GM21423 (cell line): Measurements from ENCODE around the gene NCAM1.

ENCODE experiments used
- ATAC-seq: cut with Tn5 transposase; IDR thresholded peaks from one replicate; pipeline ENCODE4 v1.9.1; 2021; ENCODE audit warnings: mild to moderate bottlenecking, moderate library complexity; ENCODE audit not compliant: unreplicated experiment

The NCAM1 gene

GRCh38 chr11:113124578-113124977 lies 163.4 kb downstream of the NCAM1 start:
- no peak for ATAC-seq

DNA sequence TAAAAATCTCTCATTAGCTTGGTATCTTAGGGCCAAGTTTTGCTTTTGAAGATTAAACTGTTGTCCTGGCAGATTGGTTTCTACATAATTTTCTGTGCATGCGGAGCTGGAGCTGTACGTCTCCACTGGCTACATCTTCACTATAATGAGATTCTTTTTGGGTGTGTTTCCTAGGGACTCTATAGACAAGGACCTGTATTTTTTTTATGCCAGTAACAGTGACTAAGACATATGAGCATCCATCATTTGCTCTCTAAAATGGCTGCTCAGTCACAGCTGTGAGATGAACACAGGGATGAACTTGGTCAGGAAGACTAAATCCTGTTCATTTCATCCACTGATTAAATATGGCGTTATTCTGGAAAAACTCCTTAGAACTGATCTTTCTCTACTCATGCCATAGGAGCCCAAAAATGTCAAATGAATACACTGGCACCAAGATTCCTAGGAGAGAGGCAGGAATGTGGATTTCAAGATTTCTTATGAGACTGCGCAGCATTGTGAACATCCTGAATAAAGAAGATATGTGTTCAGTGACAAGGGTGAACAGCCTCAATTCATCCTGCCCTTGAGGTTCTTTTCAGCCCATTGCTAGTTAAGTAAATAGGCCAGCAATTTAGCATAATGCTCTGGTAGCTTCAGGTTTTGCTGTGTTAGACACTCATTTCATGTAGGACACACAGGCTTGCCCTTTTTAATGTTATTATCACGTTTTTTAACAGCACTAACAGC lies 168.2 kb downstream of the NCAM1 start:
- no peak for ATAC-seq

DNA sequence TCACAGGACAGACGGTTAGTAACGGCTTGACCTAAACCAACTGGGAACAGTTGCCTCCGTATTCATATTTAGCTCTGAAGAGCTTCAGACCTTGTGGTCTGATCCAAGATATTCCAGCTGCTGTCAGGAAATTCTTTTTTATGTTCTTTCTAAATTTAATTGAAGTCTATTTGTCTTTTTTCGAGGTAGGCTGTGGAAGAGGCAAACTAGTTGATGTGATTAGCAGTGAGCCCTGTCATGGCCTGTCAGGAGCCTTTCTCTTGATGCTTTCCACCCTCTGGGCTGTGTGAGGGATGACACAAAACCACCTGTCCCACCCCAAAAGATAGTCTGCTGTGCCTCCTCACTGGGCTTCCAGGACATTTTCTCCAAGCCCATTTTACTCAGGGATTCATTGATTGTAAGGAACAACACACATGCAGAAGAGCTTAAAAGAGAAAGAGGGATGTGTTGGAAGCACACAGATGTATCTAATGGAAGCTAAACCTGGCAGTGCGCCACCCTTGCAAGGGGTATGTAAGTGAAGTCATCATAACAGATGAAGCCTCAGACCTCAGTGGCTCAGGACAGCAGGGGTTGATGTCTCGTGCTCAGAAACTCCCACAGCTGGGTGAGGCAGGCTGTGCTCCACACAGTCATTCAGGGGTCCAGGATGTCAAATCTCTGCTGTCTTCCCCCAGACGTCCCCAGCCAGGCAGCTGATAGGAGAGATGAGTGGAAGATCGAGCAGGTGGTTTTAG lies 170.0 kb downstream of the NCAM1 start:
- ATAC-seq, result no peak

- no peak for ATAC-seq
Observed at GRCh38 chr11:113133071-113133470, 171.9 kb downstream of the NCAM1 start.

GRCh38 chr11:113134626-113135025 lies 173.4 kb downstream of the NCAM1 start:
- ATAC-seq, result no peak

DNA sequence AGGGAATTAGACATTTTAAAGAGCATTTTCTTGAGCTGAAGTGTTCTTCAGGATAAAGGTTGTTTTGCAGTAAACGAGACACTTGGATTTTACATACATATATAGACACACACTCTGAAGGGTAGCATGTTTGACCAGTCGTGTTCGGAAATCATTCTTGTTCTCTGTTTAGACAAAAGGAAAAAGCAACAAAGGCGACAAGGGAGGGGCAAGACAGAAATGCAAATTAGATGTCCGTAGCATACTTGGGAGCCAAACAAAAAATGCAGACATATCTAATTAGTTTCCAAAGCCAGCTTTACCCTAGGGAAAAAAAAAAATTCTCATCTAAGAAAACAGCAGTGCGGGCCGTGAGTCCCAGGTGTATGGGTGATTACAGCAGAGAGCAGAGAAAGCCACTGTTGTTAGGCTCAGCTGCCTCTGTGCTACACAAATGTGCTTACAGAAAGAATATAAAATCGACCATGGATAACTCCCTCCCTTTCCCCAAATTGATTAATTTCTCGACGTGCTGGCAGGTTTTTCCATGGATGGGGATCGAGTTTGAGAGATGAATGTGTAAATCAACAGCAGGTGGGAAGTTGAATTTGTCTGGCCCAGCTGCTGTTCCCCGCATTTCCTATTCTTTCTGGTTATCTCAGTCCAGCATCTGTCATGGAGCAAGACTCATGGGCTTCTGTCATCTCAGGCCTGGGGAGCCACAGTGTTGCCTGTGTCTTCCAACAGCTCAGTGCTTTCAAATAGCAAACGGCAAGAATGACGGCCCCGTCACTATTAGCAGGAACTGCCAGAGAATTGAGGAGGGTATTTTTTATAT lies 176.7 kb downstream of the NCAM1 start:
- no peak for ATAC-seq

DNA sequence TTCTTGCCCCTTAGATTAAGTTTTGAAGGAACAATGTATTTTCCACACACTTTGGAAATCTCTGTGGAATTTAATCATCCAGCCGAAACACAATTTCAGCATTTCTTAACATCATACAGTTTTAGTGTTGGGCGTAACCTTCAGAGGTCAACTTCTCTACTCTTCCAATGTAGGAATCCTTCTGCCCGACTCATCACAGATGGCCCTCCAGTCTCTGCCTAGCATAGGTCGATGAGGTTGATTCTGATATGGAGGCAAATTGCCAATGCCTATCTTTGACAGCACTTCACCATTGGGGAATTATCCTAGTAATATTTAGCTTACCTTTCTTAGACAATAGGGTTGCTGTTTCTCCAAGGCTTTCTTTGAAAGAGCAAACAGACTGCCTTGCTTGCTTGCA lies 177.5 kb downstream of the NCAM1 start:
- no peak for ATAC-seq

DNA sequence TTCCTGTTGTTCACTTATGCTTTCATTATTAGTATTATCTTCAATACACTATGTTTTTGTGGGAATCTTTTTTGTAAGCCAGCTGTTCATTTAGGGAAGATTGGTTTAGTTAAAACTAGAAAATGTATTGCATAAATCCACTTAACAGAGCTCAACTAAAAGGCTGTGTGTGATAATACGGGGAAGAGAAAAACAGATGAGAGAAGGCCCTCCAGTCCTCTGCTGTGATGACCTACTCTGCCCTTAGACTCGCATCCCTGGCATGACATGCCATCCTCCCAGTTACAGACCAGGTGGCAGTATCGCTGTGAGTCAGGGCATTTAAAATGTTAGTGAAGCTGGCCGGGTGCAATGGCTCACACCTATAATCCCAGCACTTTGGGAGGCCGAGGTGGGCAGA lies 179.8 kb downstream of the NCAM1 start:
- no peak for ATAC-seq

GRCh38 chr11:113142508-113142907 lies 181.3 kb downstream of the NCAM1 start:
- ATAC-seq, result no peak

DNA sequence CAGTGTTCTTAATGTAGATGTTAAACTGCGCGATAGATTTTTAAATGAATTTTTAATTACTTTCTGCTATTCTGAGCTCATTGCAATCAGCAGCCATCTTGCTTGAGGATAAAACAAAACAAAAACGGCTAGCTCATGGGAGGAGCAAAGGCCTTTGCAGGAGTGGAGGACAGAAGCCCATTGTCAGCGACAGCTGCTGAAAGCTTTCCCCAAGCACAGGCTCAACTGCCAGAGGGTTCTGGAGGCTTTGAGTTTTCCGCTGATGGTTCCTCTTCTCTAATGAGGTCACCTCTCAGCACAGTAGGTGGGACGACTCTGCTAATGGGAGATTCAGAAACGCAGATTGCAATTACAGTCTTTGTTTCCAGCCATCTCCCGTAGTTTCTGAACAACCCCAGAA lies 186.0 kb downstream of the NCAM1 start:
- ATAC-seq, result no peak

- ATAC-seq, result no peak
Observed at GRCh38 chr11:113148076-113148475, 186.9 kb downstream of the NCAM1 start.

DNA sequence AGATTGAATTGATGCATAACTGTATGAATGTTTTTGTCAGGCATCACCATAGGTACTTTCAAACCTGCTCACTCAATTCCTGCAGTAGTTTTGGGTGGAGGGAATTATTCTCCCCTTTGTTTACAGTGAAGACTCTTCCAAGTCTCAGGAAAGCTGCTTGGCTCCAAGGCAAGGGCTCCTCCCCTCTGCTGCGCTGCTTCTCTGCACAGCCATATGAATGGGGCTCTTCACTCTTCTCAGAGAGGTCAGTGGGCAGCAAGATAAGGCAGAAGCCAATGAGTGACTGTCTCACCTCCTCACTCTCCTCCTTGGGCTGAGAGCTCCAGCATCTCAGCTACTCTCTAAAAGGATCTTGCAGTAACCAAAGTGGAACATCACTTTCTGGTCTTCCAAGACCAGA lies 187.4 kb downstream of the NCAM1 start:
- ATAC-seq, result no peak

GRCh38 chr11:113151521-113151920 lies 190.3 kb downstream of the NCAM1 start:
- ATAC-seq, result no peak

GRCh38 chr11:113152500-113152899 lies 191.3 kb downstream of the NCAM1 start:
- ATAC-seq, result no peak

GRCh38 chr11:113153847-113154246 lies 192.6 kb downstream of the NCAM1 start:
- no peak for ATAC-seq

- ATAC-seq, result no peak
Observed at GRCh38 chr11:113159988-113160807, 199.0 kb downstream of the NCAM1 start.

GRCh38 chr11:113160808-113161124 lies 199.5 kb downstream of the NCAM1 start:
- no peak for ATAC-seq

DNA sequence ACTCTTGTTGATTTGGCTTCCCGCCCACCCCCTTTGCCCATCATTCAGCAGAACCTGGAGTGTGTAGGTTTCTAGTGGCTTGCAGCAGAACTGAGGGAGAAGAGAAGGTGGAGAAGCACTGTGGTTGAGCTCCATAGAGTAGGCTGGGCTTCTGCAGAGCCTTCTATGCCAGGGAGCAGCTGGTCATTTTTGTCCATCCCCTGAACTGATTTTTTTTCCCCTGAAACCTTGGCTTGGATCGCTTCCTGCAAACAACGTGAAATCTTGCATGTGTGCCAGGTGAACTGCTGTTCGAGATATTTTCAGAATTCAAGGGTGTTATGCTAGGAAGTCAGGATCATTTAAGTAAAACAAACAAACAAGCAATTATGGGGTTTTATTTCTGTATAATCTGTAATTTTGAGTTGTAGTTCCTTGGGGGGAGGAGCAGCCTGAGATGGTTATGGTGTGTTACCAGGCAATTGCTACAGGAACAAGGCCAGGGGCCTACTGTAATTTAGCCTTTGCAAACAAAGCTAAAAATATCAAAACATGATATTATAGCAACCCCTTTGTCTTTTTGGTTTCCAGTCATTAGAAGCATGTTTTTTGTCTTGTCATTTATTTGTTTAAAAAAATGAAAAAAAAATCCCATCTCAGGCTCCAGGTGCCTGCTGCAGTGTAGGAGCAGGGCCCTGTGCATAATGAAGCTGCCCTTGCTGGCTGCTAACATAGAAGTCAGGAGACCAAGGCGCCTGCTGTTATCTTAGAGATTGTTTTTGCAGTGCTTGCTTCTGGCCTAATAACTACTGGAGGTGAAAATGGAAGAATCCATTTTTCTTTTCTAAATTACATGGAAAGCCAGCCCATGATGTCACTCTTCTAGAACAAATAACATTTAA lies 200.7 kb downstream of the NCAM1 start:
- ATAC-seq, result no peak

- no peak for ATAC-seq
Observed at GRCh38 chr11:113162592-113162962, 201.4 kb downstream of the NCAM1 start.
